Thymus (tissue), 11 donors: ENCODE measurements around the gene FBXL7. TPM values are rescaled to one million over a fixed set of nuclear protein-coding genes. Genes with fewer than 3 reads are reported as not detected.

Experiments used
- DNase-seq, 9 donors: peaks; one replicate each; pipeline ENCODE4 v3.0.0-alpha.2; 2013; ENCODE audit warnings: low spot score in 9 of 9, low read depth in 6 of 9, missing footprints in 1 of 9
- H3K27ac ChIP-seq, 2 donors: one replicate each; pipeline ENCODE4 v1.5.1; 2013; ENCODE audit warnings: control low read depth in 1 of 2, low read depth in 1 of 2, low read length in 1 of 2, mild to moderate bottlenecking in 1 of 2, moderate library complexity in 1 of 2
- H3K27me3 ChIP-seq, 2 donors: one replicate each; pipeline ENCODE4 v1.5.1; 2013; ENCODE audit warnings: low read length in 1 of 2; ENCODE audit not compliant: control insufficient read depth in 2 of 2, insufficient read depth in 1 of 2
- H3K36me3 ChIP-seq, 2 donors: one replicate each; pipeline ENCODE4 v1.5.1; 2013; ENCODE audit warnings: low read length in 1 of 2, mild to moderate bottlenecking in 1 of 2, moderate library complexity in 1 of 2; ENCODE audit not compliant: control insufficient read depth in 2 of 2, insufficient read depth in 2 of 2
- H3K4me1 ChIP-seq, 2 donors: one replicate each; pipeline ENCODE4 v1.5.1; 2013; ENCODE audit warnings: low read length in 2 of 2; ENCODE audit not compliant: control insufficient read depth in 2 of 2, insufficient read depth in 2 of 2
- H3K4me3 ChIP-seq, 2 donors: one replicate each; pipeline ENCODE4 v1.5.1; 2013; ENCODE audit warnings: low read length in 2 of 2, control low read depth in 1 of 2, mild to moderate bottlenecking in 1 of 2
- H3K9me3 ChIP-seq, 2 donors: one replicate each; pipeline ENCODE4 v1.5.1; 2013; ENCODE audit warnings: low read length in 1 of 2, mild to moderate bottlenecking in 1 of 2; ENCODE audit not compliant: control insufficient read depth in 2 of 2, insufficient read depth in 1 of 2
- WGBS: extraction: QIAGEN DNeasy Blood & Tissue Kit; methylation state at CpG from one replicate; pipeline ENCODE4 v1.1.7; 2013; 5-methylcytosine and 5-hydroxymethylcytosine counted together
- polyA plus RNA-seq: library from polyadenylated mRNA; stranded (reverse); fragments of 200-250 nt; gene quantifications from one replicate; pipeline ENCODE4 v1.2.3, GENCODE V29; 2013
- total RNA-seq: library from RNA; stranded (reverse); fragments of 120-200 nt; gene quantifications from one replicate; pipeline ENCODE4 v1.2.4, GENCODE V29; 2013
- donor health status: healthy.

Gene FBXL7
- total and polyA plus RNA-seq, 2 donors, result 0.90 to 2.7 TPM

DNA sequence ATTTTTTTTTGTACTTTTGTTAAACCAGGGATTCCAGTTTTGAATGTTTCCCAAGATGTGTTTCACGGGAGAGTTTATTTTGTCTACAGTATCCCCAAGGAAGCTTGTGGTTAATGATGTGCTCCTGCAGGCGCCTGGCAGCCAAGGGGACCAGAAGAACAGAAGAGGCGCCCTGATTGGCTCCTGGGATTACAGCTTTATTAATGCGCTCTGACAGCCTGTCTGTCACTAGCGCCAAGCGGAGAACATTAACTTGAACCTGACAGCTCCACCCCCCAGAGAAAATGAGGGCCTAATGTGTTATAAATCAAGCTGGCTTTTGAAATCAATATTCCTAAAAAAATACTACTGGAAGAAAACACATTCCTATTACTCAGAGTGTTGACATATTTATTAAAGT, 5.0 kb upstream of the FBXL7 start:
- Histone ChIP-seq H3K27ac (no peak overlapping the region), H3K4me3 (no peak overlapping the region), H3K36me3 (no peaks in the 10 kb centered on the region), H3K4me1 (no peaks in the 10 kb centered on the region), H3K9me3 (no peaks in the 10 kb centered on the region), H3K27me3 (peaks cover 6 to 11% of the 10 kb centered on the region in 2 donors)
- WGBS, result 79% methylated on average over 6 of the region's 6 CpGs
- DNase-seq, result no peak

DNA sequence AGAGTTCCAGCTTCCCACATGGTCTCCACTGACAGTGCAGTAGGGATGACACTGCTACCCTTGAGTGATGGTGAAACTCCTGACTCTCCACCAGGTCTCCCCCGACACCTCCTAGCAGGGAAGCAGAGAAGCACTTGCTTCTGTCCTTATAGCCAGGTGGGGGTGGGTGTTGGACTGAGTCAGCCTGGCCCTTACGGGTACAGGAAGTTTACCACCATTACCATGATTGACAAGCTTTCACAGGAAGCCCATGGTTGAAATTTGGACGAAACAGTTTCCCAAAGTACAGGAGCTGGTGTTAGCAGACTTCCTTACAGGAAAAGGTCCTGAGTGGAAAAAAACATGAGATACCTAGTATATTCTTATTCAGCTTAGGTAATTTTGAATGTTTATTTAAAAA, 3.1 kb upstream of the FBXL7 start:
- Histone ChIP-seq H3K4me1 (no peaks in the 10 kb centered on the region), H3K4me3 (no peak overlapping the region), H3K27ac (no peak overlapping the region), H3K9me3 (no peaks in the 10 kb centered on the region), H3K27me3 (peaks cover 19 to 26% of the 10 kb centered on the region in 2 donors), H3K36me3 (no peaks in the 10 kb centered on the region)
- no peak for DNase-seq
- 33% methylated on average over 3 of the region's 3 CpGs for WGBS

DNA sequence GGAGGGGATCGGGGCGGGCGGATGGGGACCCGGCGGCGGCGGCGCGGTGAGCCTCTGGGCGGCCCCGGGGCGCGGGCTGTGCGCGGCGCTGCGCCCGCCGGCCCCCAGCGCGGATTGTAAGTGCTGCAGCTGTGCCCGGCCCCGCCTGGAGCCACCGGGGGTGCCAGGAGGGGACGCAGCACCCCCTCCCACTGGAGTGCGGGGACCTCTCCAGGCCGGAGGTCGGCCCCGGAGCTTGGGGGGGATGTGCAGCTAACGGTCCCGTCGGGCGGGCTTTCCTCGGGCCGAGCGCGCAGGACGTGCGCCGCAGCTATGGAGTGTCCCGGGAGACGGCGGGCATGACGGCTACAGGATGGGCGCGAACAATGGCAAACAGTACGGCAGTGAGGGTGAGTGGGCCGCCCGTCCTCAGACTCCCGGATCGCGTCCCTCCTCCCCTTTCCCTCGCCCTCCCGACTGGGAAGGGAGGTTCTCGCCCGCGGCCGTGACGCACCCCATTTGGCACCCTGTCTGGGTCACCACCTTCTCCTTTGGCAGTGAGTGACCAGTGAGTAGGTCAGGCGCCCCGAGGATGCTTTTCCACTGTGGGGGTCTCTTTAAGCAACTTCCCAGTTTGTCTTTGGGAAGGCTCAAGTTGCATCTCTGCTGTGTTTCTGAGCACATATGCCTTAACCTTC, 483 bp downstream of the FBXL7 start:
- WGBS, result 2% methylated on average over 61 of the region's 61 CpGs
- peak overlapping the region in 1 of 2 donors; percentile 47 for H3K27ac ChIP-seq

DNA sequence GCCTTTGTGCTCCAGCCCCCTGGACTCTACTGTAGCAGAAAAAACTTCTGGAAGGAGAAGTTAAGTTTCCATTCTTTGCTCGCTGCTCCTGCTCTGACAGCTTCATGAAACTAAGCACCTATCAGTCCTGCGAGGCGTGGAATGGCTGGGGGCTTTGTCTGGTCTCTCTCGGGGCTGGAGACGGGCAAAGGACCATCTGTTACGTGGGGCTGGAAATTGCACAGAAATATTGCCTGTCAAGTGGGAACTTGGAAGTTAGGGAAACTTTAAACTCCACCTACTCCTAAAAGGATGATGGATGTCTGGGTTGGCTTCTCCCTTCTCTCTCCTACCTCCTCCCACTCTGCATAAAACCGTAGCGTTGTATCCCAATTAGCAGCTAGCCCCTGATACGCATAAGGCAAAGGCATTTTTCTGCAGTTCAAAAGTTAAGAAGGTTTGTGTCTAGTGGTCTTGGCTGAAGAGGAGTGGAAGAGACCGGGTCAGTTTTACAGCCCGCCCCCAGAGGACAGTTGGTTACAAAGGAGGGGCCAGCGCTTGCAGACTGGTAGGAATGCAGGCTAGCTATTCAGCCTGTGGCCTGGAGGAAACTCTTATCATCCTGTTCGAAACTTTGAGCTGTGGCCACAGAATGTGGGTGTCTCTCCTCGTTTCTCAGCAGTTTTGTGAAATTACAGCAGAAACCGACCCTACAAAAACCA, 1.3 kb downstream of the FBXL7 start:
- Histone ChIP-seq H3K27me3 (peaks cover 19 to 26% of the 10 kb centered on the region in 2 donors), H3K4me1 (no peaks in the 10 kb centered on the region), H3K4me3 (peak overlapping the region in 1 of 2 donors; percentile 29), H3K36me3 (no peaks in the 10 kb centered on the region), H3K9me3 (no peaks in the 10 kb centered on the region), H3K27ac (peak overlapping the region in 1 of 2 donors; percentile 11)
- no peak for DNase-seq
- WGBS, result 5% methylated on average over 15 of the region's 15 CpGs

More for the DNA sequence above, 483 bp downstream of the FBXL7 start:
- Histone ChIP-seq H3K4me3 (peak overlapping the region; percentile 29 to 35), H3K4me1 (no peaks in the 10 kb centered on the region), H3K27me3 (peaks cover 19 to 26% of the 10 kb centered on the region in 2 donors), H3K36me3 (no peaks in the 10 kb centered on the region), H3K9me3 (no peaks in the 10 kb centered on the region)
- DNase-seq, result no peak

DNA sequence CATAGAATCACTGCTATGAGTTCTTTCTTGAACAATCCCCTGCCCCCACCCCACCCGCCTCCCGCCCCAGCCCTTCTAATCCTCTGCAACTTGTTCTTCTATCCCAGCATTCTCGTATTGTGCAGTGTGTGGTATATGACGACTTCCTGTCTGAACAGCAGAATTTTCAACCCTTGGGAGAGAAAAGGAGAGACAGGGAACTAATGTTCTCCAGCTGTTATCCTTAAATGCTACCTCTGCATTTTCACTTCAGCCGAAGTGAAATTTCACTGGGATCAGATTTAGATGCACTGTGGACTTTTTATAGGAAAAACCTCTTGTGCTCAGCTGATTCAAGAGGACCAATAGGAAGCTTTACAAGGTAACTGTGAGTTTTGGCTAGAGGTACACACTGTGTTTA, 2.2 kb downstream of the FBXL7 start:
- DNase-seq, result no peak
- WGBS, result 38% methylated on average over 5 of the region's 5 CpGs
- Histone ChIP-seq H3K27ac (no peak overlapping the region), H3K36me3 (no peaks in the 10 kb centered on the region), H3K9me3 (no peaks in the 10 kb centered on the region), H3K4me3 (no peak overlapping the region), H3K4me1 (no peaks in the 10 kb centered on the region), H3K27me3 (peaks cover 19 to 26% of the 10 kb centered on the region in 2 donors)

DNA sequence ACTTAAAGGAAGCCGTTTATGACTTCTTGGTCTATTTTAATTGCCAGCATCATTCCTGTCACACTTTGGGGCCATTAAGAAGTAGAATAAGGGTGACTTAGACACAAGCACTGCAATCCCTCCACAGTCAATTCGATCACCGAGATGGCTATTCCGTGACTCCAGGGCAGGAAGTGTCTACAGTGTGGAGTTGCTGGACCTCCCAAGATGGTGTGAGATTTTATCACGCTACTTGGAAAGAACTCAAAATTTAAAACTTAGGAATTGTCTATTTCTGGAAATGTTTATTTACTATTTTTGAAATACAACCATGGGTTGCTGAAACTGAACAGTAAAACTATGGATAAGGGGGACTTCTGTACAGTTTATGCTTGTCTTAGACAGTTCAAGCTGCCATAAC, 6.2 kb downstream of the FBXL7 start:
- Histone ChIP-seq H3K27ac (no peak overlapping the region), H3K4me3 (no peak overlapping the region), H3K9me3 (peaks cover 0 to 3% of the 10 kb centered on the region in 2 donors), H3K27me3 (peaks cover 4 to 6% of the 10 kb centered on the region in 2 donors), H3K36me3 (no peaks in the 10 kb centered on the region), H3K4me1 (no peaks in the 10 kb centered on the region)
- WGBS, result 93% methylated on average over 5 of the region's 5 CpGs
- no peak for DNase-seq

DNA sequence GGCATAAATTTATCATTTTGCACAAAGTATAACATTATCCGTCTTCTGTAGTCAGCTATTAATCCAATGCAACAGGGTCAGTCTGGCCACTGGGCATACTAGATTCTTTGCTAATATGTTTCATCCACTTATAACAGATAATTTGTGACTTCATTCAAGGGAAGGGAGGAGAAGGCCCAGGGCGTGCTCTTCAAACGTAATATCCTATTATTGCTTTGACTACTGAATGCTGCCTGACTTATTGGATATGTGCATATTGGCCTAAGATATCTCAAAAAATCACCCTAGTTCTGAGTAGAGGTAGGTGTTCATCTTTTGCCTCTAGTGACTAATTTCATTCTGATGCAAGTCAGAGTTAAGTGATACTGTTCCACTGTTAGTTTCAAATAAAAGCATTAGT, 6.9 kb downstream of the FBXL7 start:
- Histone ChIP-seq H3K27ac (no peak overlapping the region), H3K4me1 (no peaks in the 10 kb centered on the region), H3K36me3 (no peaks in the 10 kb centered on the region), H3K4me3 (no peak overlapping the region), H3K9me3 (peaks cover 0 to 3% of the 10 kb centered on the region in 2 donors), H3K27me3 (no peaks in the 10 kb centered on the region)
- no peak for DNase-seq
- 96% methylated on average over 3 of the region's 3 CpGs for WGBS

DNA sequence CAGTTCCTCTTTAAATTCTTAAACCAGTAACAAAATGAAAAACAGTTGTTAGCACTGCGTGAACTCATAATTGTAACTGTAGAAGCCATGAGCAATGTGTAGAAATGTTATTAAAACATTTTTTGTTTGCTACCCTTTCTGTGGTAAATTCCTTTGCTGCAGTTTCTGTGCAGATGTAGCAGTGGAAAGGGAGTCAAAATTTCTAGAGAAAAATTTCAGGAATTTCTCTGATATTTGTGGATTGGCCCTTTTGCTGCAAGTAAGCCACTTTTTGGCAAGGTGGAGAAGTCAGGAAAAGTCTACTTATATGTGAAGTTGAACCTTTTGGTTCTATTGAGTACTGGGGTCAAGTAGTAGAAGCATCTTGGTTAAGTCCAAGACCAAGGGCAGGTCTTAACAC, 10.1 kb downstream of the FBXL7 start:
- no peaks in the 10 kb centered on the region for H3K27me3 ChIP-seq
- H3K9me3 ChIP-seq, result peaks cover 0 to 3% of the 10 kb centered on the region in 2 donors
- no peaks in the 10 kb centered on the region for H3K4me1 ChIP-seq
- H3K4me3 ChIP-seq, result no peak overlapping the region
- no peak overlapping the region for H3K27ac ChIP-seq
- no peaks in the 10 kb centered on the region for H3K36me3 ChIP-seq
- WGBS, result 89% methylated on average over 1 of the region's 1 CpG
- no peak for DNase-seq

DNA sequence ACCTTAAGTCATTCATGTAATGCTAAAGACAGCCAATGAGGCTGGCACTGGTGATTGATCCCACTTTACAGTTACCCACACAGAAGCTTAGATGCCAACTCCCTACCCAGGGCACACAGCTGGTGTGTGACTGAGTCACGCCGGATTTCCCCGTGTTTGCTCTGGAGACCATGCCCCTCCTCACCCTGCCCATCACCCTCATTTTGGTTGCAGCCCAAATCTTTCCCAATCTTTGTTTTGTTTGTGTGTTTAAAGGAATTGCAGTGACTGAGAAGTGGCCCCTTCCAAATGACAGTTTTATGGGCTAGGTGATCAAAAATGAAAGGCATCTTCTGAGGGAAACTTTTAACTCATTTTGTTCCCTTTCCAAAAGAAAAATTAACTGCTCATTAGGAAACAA, 10.9 kb downstream of the FBXL7 start:
- Histone ChIP-seq H3K27me3 (no peaks in the 10 kb centered on the region), H3K36me3 (no peaks in the 10 kb centered on the region), H3K4me1 (no peaks in the 10 kb centered on the region), H3K9me3 (peaks cover 0 to 3% of the 10 kb centered on the region in 2 donors), H3K27ac (no peak overlapping the region), H3K4me3 (no peak overlapping the region)
- DNase-seq, result no peak
- WGBS, result 73% methylated on average over 3 of the region's 3 CpGs
